ENCODE measurements around the gene OLFM2.

DNA sequence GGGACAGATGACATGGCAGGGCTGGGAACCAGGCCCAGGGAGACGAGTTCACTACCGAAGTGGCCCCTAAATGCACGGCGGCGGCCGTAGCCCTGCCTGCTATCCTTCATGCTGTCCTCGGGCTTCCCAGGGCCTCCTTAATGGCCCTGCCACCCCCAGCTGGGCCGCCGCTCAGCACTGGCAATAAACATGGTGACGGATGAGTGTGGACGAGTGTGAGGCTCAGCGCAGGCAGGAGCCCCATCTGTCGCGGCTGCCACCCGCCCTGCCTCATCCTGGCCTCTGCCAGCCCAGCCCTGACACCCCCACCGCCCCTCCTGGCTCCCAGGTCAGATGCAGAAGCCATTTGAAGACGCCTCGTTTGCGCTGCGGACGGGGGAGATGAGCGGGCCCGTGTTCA is 87.6 kb downstream of the OLFM2 start:
- TF ChIP-seq POLR2A (IDR thresholded peaks at IDR 0.05), result no peak
- TF ChIP-seq, protein P1, sequence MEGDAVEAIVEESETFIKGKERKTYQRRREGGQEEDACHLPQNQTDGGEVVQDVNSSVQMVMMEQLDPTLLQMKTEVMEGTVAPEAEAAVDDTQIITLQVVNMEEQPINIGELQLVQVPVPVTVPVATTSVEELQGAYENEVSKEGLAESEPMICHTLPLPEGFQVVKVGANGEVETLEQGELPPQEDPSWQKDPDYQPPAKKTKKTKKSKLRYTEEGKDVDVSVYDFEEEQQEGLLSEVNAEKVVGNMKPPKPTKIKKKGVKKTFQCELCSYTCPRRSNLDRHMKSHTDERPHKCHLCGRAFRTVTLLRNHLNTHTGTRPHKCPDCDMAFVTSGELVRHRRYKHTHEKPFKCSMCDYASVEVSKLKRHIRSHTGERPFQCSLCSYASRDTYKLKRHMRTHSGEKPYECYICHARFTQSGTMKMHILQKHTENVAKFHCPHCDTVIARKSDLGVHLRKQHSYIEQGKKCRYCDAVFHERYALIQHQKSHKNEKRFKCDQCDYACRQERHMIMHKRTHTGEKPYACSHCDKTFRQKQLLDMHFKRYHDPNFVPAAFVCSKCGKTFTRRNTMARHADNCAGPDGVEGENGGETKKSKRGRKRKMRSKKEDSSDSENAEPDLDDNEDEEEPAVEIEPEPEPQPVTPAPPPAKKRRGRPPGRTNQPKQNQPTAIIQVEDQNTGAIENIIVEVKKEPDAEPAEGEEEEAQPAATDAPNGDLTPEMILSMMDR (IDR thresholded peaks at IDR 0.05), result no peak
